NCI-H460 (cell line): ENCODE data around the gene NSFL1C. TPM values are rescaled to one million over a fixed set of nuclear protein-coding genes. Genes with fewer than 3 reads are reported as not detected.

Experiments
- DNase-seq: peaks from one replicate; pipeline ENCODE4 v3.0.0-alpha.2; 2016; ENCODE audit warnings: low read depth; ENCODE audit errors: extremely low read depth
- total RNA-seq: library from RNA; depleted of rRNA; stranded (reverse); fragments of >200 nt; shearing (Covaris generic); gene quantifications from 2 replicates; pipeline ENCODE4 v1.2.3, GENCODE V29; 2014

The NSFL1C gene
- total RNA-seq, 1 experiment from 2014 or later: 48.4 TPM

DNA sequence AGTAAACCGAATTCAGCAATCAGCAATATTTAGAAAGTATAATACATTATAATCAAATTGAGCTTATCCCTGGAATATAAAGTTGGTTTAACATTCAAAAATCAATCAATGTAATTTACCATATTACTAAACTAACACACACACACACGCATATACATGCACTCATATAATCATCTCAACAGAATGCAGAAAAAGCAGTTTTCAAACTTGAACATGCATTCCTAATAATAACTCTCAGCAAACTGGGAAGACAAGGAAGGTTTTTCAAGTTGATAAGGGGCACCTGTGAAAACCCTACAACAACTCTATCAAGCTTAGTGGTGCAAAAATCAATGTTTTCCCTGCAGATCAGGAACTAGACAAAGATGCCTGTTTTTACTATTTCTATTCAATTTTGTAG is 19.9 kb upstream of the NSFL1C start:
- no peak for DNase-seq

GRCh38 chr20:1484438-1485116 is 17.9 kb upstream of the NSFL1C start:
- DNase-seq: no peak

DNA sequence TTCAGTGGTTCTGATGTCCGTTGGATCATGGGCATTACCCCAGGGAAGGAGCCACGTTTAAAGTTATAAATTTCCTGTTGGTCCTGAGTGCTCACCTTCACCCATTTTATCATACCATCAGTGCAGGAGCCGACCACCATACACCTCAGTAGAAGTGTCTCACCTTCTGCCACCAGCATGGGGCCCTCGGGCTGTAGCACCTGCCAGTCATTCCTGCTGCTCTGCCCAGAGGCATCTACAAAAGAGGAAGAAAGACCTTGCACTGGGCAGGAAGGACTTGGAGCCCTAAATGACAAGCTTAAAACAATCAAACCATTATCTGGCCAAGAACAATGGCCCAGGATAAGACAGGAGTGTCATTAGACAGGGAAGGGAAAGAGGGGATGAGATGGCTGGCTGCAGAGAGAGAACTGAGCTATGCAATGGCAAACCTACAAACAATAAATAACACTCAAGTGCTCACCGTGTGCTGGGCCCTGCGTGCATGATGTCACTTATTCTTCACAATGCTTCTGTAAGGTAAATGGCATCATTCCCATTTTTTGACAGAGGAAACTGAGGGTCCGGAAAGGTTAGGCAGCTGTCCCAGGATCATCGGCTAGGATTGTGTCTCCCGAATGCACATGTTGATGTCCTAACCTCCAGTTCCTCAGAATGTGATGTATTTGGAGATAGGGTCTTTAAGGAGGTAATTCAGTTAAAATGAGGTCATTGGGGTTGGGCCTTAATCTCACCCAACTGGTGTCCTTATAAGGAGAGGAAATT is 13.4 kb upstream of the NSFL1C start:
- no peak for DNase-seq

GRCh38 chr20:1478566-1478965 is 11.9 kb upstream of the NSFL1C start:
- DNase-seq: no peak

DNA sequence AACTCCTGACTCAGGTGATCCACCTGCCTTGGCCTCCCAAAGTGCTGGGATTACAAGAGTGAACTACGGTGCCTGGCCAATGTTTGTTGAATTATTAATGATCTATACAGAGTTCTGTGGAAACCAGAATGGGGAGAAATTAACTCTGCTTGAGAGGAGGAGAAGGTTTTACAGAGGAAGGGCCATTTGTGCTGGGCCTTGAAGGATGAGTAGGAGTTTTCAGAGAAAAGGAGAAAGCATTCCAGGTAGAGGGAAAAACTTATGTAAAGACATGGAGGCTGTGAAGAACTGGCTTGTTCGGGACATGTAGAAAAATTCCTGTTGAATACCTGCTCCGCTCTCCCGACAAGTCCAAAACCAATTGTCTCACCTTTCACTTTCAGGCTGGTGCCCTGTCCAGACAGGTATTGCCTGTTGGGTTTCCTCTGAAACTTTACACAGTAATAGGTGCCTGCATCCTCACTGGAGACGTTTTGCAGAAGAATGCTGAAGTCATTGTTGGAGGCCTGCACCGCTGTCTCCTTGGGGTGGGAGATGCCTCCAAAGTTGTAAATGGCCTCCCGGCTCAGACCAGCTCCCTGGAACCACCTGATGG is 11.3 kb upstream of the NSFL1C start:
- no peak for DNase-seq

GRCh38 chr20:1474817-1475603 is 8.4 kb upstream of the NSFL1C start:
- no peak for DNase-seq

GRCh38 chr20:1474325-1474724 is 7.7 kb upstream of the NSFL1C start:
- no peak for DNase-seq

DNA sequence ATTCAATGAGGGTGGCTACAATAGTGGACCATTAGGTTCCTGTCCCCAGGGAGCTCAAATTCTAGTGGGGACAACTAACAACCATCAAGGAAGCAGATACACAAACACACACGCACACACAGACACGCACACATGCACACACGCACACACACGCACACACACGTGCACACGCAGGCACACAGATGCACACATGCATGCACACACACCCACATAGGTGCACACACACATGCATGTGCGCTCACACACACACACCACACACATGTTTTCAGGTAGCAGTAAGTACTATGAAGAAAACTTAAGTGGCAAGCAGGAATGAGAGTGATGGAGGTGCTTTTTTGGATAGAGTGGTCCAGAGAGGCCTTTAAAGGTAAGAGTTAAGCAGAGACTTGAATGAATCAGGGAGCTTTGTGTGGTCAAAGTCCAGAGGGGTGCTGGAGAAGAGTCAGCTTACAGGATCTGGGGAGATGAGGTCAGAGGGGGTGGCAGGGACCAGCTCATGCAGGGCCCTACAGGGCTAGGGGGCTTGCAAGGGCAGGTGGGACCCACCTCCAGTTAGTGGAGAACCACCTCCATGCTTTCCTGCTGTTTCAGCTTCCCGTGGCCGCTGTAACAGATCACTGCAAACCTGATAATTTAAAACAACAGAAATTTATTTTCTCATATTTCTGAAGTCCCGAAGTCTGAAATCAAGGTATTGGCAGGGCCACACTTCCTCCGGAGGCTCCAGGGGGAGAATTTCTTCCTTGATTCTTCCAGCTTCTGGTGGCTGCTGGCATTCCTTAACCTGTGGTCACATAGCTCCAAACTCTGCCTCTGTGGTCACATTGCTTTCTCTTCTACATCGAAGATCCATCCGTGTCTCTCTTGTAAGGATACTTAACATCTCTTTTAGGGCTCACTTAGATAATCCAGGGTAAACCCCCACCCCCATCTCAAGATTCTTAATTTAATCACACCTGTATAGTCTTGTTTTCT is 6.9 kb upstream of the NSFL1C start:
- DNase-seq: no peak

DNA sequence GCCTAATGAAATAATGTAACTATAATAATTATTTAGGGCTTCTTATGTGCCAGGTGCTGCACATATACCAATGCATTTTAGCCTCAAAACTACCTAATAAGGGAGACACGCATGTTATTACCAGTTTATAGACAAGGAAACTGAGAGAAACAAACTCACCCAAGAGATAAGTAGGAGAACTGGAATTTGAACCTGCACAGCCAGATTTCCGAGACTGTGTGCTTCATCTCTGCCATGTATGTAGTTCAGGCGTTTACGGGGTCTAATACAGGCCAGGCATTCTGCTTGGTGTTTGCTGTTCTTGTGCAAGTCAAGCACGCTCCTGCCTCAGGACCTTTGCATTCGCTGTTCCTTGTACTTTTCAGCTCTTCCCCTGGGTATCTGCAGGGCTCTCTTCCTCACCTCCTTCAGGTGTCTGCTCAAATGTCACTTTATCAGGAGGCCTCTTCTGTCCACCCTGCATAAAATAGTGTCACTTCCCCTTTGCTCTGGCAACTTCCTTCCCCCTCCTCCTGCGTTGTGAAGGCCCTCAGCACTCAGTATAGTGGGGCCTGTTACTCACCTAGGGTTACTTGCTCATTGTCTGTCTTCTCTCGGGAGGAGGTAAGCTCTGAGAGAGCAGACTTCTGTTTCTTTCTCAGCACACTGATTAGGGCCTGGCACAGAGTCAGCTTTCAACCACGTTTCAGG is 6.1 kb upstream of the NSFL1C start:
- no peak for DNase-seq

- DNase-seq: no peak
Observed at GRCh38 chr20:1471242-1471641, 4.6 kb upstream of the NSFL1C start.

- DNase-seq: peak; percentile 81
Observed at GRCh38 chr20:1469925-1470571, 3.4 kb upstream of the NSFL1C start.

GRCh38 chr20:1469306-1469905 is 2.8 kb upstream of the NSFL1C start:
- no peak for DNase-seq

DNA sequence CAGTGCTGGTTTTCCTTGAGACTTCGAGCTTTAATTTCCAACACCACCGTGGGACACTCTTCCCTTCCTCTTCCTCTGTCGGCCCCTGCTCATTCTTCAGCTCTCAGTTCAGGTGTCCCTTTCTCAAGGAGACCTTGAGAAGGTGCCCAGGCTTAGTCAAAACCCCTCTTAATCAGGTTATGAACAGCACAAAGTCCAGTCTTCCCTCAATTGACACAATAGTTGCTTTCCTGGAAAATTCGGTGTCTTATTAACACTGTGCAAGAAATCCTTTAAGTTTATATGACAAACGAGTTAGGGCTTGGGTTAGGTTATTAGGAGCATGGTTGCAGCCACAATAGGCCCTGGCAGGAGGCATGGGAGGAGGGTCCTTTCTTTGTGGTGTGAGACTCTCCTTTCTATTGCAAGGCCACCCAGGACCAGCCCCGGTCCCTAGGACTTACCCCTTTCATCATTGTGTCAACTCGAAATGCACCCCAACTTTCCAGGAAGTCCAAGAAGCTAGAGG is 1.5 kb upstream of the NSFL1C start:
- DNase-seq: no peak

- DNase-seq: no peak
Observed at GRCh38 chr20:1467355-1468116, 887 bp upstream of the NSFL1C start.

DNA sequence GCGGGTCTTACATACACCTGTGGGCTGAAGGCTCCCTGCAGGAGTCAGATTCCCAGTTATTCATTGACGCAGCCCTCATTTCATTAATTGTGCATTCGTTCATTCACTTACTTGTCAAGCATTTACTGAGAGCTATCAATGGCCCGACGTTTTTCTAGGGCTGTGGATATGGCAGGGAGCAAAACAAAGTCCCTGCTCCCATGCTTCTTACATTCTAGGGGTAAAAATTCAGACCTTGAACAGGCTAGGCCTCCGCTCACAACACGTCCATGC is 369 bp upstream of the NSFL1C start:
- DNase-seq: no peak

DNA sequence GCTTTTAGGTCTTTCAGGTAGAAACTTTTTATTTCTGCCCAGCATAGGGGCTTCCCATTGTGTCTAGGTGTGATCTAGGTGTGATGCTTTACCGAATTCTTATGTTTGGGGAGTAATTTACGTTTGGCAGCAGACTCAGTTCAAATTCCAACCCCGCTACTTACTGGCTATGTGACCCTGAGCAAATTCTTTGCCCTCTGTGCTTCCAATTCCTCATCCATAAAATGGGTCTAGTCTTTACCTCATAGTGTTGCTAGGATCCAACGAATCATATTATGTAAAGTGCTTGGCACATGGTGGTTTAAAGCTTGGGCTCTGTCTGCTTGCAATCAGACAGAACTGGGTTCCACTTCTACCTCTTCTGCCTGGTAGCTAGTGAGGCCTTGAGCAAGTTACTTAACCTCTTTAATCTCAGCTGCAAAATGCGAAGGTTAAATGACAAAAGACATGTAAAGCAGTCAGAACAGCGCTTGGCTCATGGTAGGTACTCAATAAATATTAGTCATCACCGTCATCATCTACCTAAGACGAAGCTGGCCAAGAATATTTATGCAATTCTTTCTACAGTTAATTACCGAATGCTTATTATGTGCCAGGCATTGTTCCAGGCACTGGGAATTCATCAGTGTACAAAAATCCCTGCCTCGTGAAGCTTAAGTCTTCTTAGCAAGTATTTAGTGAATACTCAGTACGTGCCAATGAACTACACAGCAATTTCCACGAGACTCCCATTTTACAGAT is 1.0 kb downstream of the NSFL1C start:
- DNase-seq: no peak

- DNase-seq: no peak
Observed at GRCh38 chr20:1463971-1464570, 2.6 kb downstream of the NSFL1C start.
